ENCODE measurements around the gene ALKBH1.
"Not testable (repeated sequence)": the region's sequence is repeated elsewhere in the genome, so short reads cannot be mapped to it uniquely, and the experiment has no call there.

DNA sequence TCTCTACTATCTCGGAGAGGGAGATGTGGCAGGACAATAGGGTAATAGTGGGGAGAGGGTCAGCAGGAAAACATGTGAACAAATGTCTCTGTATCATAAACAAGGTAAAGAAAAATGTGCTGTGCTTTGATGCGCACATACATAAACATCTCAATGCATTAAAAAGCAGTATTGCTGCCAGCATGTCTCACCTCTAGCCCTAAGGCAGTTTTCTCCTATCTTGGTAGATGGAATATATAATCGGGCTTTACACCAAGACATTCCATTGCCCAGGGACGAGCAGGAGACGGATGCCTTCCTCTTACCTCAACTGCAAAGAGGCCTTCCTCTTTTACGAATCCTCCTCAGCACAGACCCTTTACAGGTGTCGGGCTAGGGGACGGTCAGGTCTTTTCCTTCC lies 72.4 kb downstream of the ALKBH1 start:
- TF ChIP-seq CTCF (IDR thresholded peaks at IDR 0.05); EZH2 (IDR thresholded peaks at IDR 0.05; ENCODE audit: borderline replicate concordance, insufficient read depth, low read depth, low read length, poor library complexity, severe bottlenecking): not testable (repeated sequence)
